Esophagus squamous epithelium (tissue), 4 donors: ENCODE results near the gene DCTN3.

Experiments used
- POLR2A ChIP-seq, 4 donors: fragments of 450-650 bp; IDR thresholded peaks; one replicate each; pipeline ENCODE4 v1.6.1; 2017; ENCODE audit warnings: antibody characterized with exemption in 4 of 4, mild to moderate bottlenecking in 4 of 4, moderate library complexity in 3 of 4
- TF ChIP-seq, protein P1 (sequence below), 6 experiments: fragments of 450-650 bp in 4 of 6; fragments of 200-600 bp in 2 of 6; sonication (generic) in 2 of 6; IDR thresholded peaks; one replicate each; pipeline ENCODE4 v1.5.1; 2016 to 2019; ENCODE audit warnings: antibody characterized with exemption in 6 of 6, mild to moderate bottlenecking in 4 of 6, moderate library complexity in 4 of 6

DNA sequence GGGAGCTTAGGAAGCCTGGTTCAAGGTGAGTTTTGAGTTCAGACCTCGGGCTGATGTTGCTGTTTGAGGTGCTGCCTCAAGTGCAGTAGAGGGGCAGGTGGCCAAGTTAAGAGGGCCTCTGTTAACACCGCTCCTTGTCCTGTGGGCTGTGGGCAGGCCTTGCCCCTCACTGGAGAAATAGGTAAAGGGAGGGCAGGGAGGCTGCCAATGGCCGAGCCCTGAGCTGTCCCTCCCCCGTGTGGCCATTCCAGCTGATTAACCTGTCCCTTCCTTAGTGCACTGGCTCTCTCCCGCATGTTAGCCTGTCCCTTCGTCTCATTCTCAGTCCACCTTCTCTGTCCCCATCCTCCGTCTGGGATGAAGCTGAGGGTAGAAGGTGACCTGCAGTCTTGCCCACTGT is 52.2 kb downstream of the DCTN3 start:
- TF ChIP-seq, protein P1, sequence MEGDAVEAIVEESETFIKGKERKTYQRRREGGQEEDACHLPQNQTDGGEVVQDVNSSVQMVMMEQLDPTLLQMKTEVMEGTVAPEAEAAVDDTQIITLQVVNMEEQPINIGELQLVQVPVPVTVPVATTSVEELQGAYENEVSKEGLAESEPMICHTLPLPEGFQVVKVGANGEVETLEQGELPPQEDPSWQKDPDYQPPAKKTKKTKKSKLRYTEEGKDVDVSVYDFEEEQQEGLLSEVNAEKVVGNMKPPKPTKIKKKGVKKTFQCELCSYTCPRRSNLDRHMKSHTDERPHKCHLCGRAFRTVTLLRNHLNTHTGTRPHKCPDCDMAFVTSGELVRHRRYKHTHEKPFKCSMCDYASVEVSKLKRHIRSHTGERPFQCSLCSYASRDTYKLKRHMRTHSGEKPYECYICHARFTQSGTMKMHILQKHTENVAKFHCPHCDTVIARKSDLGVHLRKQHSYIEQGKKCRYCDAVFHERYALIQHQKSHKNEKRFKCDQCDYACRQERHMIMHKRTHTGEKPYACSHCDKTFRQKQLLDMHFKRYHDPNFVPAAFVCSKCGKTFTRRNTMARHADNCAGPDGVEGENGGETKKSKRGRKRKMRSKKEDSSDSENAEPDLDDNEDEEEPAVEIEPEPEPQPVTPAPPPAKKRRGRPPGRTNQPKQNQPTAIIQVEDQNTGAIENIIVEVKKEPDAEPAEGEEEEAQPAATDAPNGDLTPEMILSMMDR (IDR thresholded peaks at IDR 0.05) = no peak
- no peak for TF ChIP-seq POLR2A (IDR thresholded peaks at IDR 0.05)
